D721Med (cell line): ENCODE results near the gene MOB3A.
"Not testable (repeated sequence)": the region's sequence is repeated elsewhere in the genome, so short reads cannot be mapped to it uniquely, and the experiment has no call there.

Experiments
- DNase-seq: peaks from one replicate; pipeline ENCODE4 v3.0.0; 2011; ENCODE audit warnings: low spot score; ENCODE audit not compliant: insufficient read length
- FAIRE-seq: peaks from 2 replicates; lab custom pipeline; 2011; peaks lifted over from hg19 to GRCh38; lab: Jason Lieb, UNC
- TF ChIP-seq, protein P1 (sequence below): IDR thresholded peaks from 2 replicates; pipeline ENCODE4 v1.5.1; 2012; ENCODE audit warnings: mild to moderate bottlenecking, control low read depth; ENCODE audit not compliant: insufficient read depth; ENCODE audit errors: missing control alignments

Gene MOB3A

DNA sequence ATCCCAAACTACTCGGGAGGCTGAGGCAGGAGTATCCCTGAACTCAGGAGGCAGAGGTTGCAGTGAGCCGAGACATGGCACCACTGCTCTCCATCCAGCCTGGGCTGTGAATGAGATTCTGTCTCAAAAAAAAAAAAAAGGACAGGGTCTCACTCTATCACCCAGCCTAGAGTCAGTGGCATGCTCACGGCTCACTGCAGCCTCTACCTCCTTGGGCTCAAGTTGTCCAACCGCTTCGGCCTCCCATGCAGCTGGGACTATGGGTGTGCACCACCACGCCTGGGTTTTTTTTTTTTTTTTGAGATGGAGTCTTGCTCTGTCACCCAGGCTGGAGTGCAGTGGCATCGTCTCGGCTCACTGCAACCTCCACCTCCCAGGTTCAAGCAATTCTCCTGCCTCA lies 59.7 kb downstream of the MOB3A start:
- DNase-seq (no peak), FAIRE-seq (no peak)
- TF ChIP-seq, protein P1, sequence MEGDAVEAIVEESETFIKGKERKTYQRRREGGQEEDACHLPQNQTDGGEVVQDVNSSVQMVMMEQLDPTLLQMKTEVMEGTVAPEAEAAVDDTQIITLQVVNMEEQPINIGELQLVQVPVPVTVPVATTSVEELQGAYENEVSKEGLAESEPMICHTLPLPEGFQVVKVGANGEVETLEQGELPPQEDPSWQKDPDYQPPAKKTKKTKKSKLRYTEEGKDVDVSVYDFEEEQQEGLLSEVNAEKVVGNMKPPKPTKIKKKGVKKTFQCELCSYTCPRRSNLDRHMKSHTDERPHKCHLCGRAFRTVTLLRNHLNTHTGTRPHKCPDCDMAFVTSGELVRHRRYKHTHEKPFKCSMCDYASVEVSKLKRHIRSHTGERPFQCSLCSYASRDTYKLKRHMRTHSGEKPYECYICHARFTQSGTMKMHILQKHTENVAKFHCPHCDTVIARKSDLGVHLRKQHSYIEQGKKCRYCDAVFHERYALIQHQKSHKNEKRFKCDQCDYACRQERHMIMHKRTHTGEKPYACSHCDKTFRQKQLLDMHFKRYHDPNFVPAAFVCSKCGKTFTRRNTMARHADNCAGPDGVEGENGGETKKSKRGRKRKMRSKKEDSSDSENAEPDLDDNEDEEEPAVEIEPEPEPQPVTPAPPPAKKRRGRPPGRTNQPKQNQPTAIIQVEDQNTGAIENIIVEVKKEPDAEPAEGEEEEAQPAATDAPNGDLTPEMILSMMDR, result no peak

DNA sequence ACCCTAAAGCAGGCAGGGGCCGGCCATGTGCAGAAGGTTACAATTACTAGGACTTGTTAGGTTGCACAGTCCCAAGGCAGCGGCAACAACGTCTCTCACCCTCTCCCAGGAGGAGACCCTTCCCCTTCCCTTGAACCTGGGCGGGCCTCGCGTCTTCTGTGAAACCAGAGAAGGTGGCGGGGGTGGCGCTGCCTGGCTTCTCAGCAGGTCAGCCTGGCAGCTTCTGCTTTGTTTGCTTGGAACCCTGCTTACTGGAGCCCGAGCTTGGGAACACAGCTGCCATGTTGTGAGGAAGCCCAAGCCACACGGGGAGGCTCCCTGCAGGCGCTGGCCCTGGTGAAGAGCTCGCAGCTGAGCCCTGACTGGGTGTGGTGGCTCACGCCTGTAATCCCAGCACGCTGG lies 60.5 kb downstream of the MOB3A start:
- FAIRE-seq (no peak), DNase-seq (no peak)
- TF ChIP-seq, protein P1, result no peak

GRCh38 chr19:2034729-2035589 lies 61.2 kb downstream of the MOB3A start:
- DNase-seq (no peak), FAIRE-seq (no peak)
- TF ChIP-seq, protein P1, result no peak

GRCh38 chr19:2034253-2034652 lies 61.9 kb downstream of the MOB3A start:
- not testable (repeated sequence) for FAIRE-seq, DNase-seq

GRCh38 chr19:2033825-2034159 lies 62.3 kb downstream of the MOB3A start:
- no peak for DNase-seq
- TF ChIP-seq, protein P1, result no peak
- FAIRE-seq, result no peak

DNA sequence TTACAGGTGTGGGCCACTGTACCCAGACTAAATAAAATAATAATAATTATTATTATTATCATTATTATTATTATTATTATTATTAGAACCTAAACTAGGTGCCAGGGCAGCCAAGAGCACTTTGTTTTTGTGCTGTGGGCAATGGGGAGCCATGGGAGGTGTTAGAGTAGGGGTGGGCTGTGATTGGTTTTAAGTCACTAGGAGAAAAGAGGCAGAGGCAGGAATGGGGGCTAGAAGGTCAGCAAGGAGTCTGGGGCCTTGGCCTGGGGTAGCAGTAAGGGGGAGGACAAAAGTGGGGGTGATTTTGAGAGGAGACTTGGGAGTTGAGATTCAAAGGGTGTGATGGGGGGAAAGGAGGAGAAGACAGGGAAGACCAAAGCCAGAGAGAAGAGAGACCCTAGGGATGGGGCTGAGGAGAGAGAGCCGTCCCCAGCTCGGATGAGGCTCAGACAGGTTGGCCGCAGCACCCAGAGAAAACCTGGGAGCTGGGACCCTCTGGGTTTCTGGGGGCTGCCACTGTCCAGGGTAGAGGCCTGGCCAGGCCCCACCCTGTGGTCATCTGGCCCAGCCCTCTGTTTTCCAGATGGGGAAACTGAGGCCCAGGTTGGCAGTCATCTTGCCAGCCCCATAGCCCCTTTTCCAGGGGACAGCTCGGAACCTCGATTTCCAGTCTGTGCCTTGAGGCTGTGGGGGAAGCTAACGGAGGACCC lies 62.9 kb downstream of the MOB3A start:
- DNase-seq (no peak), FAIRE-seq (no peak)
- TF ChIP-seq, protein P1, result no peak

DNA sequence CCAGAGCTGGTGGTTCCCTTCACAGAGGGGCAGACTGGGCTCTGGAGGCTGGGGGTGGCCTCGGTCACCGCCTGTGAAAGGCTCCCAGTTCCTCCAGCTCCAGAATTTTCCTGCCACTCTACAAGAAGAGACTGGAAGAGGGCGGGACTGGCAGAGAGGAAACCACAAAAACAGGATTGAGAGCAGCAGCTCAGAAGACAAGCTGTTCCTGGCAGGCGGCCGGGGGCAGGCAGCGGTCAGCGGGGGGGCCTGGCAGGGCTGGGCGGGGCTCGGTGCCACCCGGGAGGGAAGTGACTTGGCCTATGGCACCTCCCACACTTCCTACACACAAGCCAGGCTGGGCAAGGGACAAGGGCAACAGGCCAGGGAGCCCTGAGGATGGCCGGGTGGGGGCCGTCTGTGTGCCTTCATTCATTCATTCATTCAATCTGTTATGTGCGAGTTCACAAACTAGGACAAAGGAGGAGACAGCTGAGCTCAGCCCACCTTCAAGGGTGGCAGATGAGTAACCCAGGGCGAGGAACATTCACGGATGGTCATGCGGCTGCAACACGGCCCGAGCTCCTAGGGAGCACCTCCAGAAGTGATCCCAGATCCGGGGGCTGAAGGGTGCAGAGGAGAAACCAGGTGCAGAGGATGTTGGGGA lies 63.7 kb downstream of the MOB3A start:
- no peak for FAIRE-seq
- DNase-seq, result no peak
- TF ChIP-seq, protein P1, result no peak
